Ishikawa (cell line): ENCODE results near the gene CACNA2D4.

Source experiments
- CEBPB ChIP-seq: IDR thresholded peaks from 2 replicates; pipeline ENCODE4 v1.6.1; 2012
- CREB1 ChIP-seq: IDR thresholded peaks from 2 replicates; pipeline ENCODE4 v1.6.1; 2012; ENCODE audit warnings: low read depth
- EGR1 ChIP-seq: IDR thresholded peaks from 2 replicates; pipeline ENCODE4 v1.6.1; 2012
- EP300 ChIP-seq: IDR thresholded peaks from 2 replicates; pipeline ENCODE4 v1.6.1; 2012; ENCODE audit warnings: borderline replicate concordance
- FOXM1 ChIP-seq: IDR thresholded peaks from 2 replicates; pipeline ENCODE4 v1.6.1; 2012; ENCODE audit warnings: low read depth, borderline replicate concordance
- MAX ChIP-seq: IDR thresholded peaks from 2 replicates; pipeline ENCODE4 v1.6.1; 2012
- NFIC ChIP-seq: IDR thresholded peaks from 2 replicates; pipeline ENCODE4 v1.6.1; 2012
- RAD21 ChIP-seq: IDR thresholded peaks from 2 replicates; pipeline ENCODE4 v1.6.1; 2012; ENCODE audit warnings: low read depth
- REST ChIP-seq: IDR thresholded peaks from 2 replicates; pipeline ENCODE4 v1.6.1; 2012; ENCODE audit warnings: low read depth, mild to moderate bottlenecking
- TAF1 ChIP-seq: IDR thresholded peaks from 2 replicates; pipeline ENCODE4 v1.6.1; 2012; ENCODE audit warnings: low read depth, mild to moderate bottlenecking
- TCF12 ChIP-seq: IDR thresholded peaks from 2 replicates; pipeline ENCODE4 v1.6.1; 2012; ENCODE audit warnings: low read depth
- TEAD4 ChIP-seq: IDR thresholded peaks from 2 replicates; pipeline ENCODE4 v1.6.1; 2012
- YY1 ChIP-seq: IDR thresholded peaks from 2 replicates; pipeline ENCODE4 v1.6.1; 2012; ENCODE audit warnings: low read depth
- ZBTB7A ChIP-seq: IDR thresholded peaks from 2 replicates; pipeline ENCODE4 v1.6.1; 2012; ENCODE audit warnings: low read depth
- TF ChIP-seq, protein P1 (sequence below): IDR thresholded peaks from 2 replicates; pipeline ENCODE4 v1.6.1; 2012

Gene CACNA2D4

GRCh38 chr12:1939801-1940607 lies 21.6 kb upstream of the CACNA2D4 start:
- TF ChIP-seq EGR1 (no peak), TEAD4 (no peak), CEBPB (no peak), RAD21 (peak; percentile 94), ZBTB7A (no peak)

DNA sequence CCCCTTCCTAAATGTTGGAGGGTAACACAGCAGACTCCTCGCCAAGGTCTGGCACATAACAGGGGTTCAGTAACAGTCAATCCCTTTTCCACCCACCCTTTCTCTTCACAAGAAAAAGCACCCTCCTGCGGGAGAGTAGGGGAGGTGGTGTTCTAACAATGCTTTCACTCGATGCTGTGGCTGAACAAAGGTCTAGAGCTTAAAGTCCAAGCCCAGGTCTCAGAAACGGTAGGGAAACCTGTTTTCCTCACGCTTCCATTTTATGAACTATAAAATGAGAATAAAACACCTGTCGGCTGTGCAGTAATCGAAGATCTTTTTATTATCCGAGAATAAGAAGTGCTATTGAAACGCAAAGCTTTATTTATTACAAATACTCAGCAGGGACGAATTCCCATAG lies 20.9 kb upstream of the CACNA2D4 start:
- TF ChIP-seq RAD21 (no peak), CEBPB (no peak), REST (no peak), EGR1 (no peak), YY1 (no peak), TAF1 (no peak), TCF12 (no peak), CREB1 (no peak), FOXM1 (no peak), EP300 (no peak), MAX (no peak), TEAD4 (no peak), ZBTB7A (no peak)

DNA sequence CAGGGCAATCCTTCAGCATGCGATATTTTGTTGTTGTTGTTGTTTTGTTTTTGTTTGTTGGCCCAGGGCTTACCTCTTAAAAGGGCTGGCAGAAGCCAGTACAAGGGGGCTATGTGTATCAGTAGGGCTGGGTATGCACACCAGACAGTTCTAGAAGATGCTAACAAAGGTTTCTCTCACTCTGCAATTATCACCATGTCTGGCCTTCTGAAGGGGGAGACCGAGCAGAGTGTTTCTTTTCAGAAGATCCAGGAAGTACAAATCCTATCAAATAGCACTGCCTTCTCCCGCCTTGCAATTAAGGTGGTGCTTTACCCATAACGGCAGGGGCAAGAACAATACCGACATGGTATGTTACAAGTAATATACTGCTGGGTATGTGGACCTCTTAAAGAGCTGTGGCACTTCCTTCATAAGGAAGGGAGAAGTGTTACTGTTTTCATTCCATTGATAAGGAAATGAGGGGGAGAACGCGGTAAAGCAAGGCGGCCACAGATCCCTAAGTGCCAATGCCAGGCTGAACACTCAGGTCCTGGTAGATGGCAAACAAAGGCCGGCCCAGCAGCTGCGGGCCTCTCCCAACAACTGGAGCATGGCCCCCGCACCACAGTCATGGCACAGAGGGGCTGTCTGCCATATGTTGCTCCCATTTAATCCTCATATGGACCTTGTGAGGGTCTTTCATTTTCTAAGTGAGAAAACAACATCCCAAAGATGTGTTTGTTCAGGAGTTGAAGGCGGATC lies 19.2 kb upstream of the CACNA2D4 start:
- TF ChIP-seq TAF1 (no peak), REST (no peak), TCF12 (no peak), YY1 (no peak), NFIC (no peak), EP300 (no peak), ZBTB7A (no peak), FOXM1 (no peak), MAX (no peak), TEAD4 (no peak), CEBPB (no peak), EGR1 (no peak), RAD21 (no peak), CREB1 (no peak)
- TF ChIP-seq, protein P1, sequence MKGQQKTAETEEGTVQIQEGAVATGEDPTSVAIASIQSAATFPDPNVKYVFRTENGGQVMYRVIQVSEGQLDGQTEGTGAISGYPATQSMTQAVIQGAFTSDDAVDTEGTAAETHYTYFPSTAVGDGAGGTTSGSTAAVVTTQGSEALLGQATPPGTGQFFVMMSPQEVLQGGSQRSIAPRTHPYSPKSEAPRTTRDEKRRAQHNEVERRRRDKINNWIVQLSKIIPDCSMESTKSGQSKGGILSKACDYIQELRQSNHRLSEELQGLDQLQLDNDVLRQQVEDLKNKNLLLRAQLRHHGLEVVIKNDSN = no peak

- TF ChIP-seq TCF12 (no peak), EGR1 (no peak), REST (no peak), CREB1 (no peak), TEAD4 (no peak), TAF1 (no peak), EP300 (no peak), RAD21 (no peak), YY1 (no peak), MAX (no peak), CEBPB (no peak), ZBTB7A (no peak), FOXM1 (no peak), NFIC (no peak; the same call in 1 of the 2 replicates)
- TF ChIP-seq, protein P1 = no peak
Observed at GRCh38 chr12:1936406-1937320, 18.2 kb upstream of the CACNA2D4 start.
